HCT116 (cell line): ENCODE measurements around the gene ZNF436. TPM values are rescaled to one million over a fixed set of nuclear protein-coding genes. Genes with fewer than 3 reads are reported as not detected.

ENCODE experiments used
- ATAC-seq: fragments of 200-7000 bp; cut with Tn5 transposase; 2 replicates; pipeline ENCODE4 v1.9.1; 2020; ENCODE audit warnings: mild to moderate bottlenecking, moderate library complexity
- BruUV-seq: library from RNA; stranded (reverse); fragments of 400-500 nt; replicated peaks from 2 replicates; lab custom pipeline; 2021; lab: Mats Ljungman, UMichigan
- CTCF ChIA-PET: fragments of 300-600 bp; sonication (Branson Sonifier 250); formaldehyde crosslinking; loops from one replicate; lab custom pipeline; 2021; ENCODE audit warnings: antibody characterized with exemption; lab: Charles Lee
- POLR2A ChIA-PET: fragments of 300-600, 350-600 bp; sonication (Branson Sonifier 250); formaldehyde crosslinking; loops from one replicate; lab custom pipeline; 2021; ENCODE audit warnings: antibody characterized with exemption; lab: Charles Lee
- RAD21 ChIA-PET, 2 experiments: fragments of 300-600 bp; sonication (Branson Sonifier 250); formaldehyde crosslinking; loops; one replicate each; lab custom pipeline; 2023; ENCODE audit warnings: low total read pairs in 2 of 2; ENCODE audit not compliant: uncharacterized antibody in 2 of 2, unreplicated experiment in 2 of 2, low non-redundant PET in 1 of 2; lab: Charles Lee
- DNase-seq: peaks from one replicate; pipeline ENCODE4 v3.0.0-alpha.2; 2010; ENCODE audit warnings: low read depth, low spot score
- H2AFZ ChIP-seq: fragments of 200-600 bp; shearing (Covaris generic), sonication (generic); 2 replicates; pipeline ENCODE4 v1.6.1; 2017; ENCODE audit warnings: low read depth, mixed run types, mixed read lengths, antibody characterized with exemption, low read length; ENCODE audit not compliant: poor library complexity, severe bottlenecking
- H3K27ac ChIP-seq: 2 replicates; pipeline ENCODE4 v1.5.1; 2012; ENCODE audit warnings: low read depth, low read length
- H3K27me3 ChIP-seq: fragments of 200-600 bp; sonication (generic); 2 replicates; pipeline ENCODE4 v1.6.1; 2016; ENCODE audit warnings: mixed run types, low read length, mixed read lengths; ENCODE audit not compliant: insufficient read depth
- H3K36me3 ChIP-seq, 2 experiments: fragments of 200-500 bp in 1 of 2; fragments of 200-600 bp in 1 of 2; sonication (Bioruptor generic) in 1 of 2; sonication (generic) in 1 of 2; 2 replicates each; pipeline versions ENCODE4 v1.5.1 to v1.6.1; 2014 to 2016; ENCODE audit warnings: low read length in 2 of 2, inconsistent platforms in 1 of 2, mixed read lengths in 1 of 2, mixed run types in 1 of 2; ENCODE audit not compliant: insufficient read depth in 2 of 2, control insufficient read depth in 1 of 2
- H3K4me1 ChIP-seq, 2 experiments: fragments of 200-600 bp in 1 of 2; sonication (generic) in 1 of 2; 2 replicates each; pipeline versions ENCODE4 v1.5.1 to v1.6.1; 2012 to 2017; ENCODE audit warnings: low read length in 2 of 2, inconsistent platforms in 1 of 2, mild to moderate bottlenecking in 1 of 2, mixed read lengths in 1 of 2, mixed run types in 1 of 2, moderate library complexity in 1 of 2; ENCODE audit not compliant: insufficient read depth in 2 of 2, control insufficient read depth in 1 of 2
- H3K4me2 ChIP-seq: fragments of 200-600 bp; sonication (generic); 2 replicates; pipeline ENCODE4 v1.6.1; 2017; ENCODE audit warnings: mixed run types, low read length, mixed read lengths
- H3K4me3 ChIP-seq, 2 experiments: fragments of 200-600 bp in 1 of 2; sonication (generic) in 1 of 2; replicated peaks in 1 of 2; 2 replicates each; pipeline ENCODE4 v1.5.1; 2011 to 2016; ENCODE audit warnings: low read length in 2 of 2, control low read depth in 1 of 2, low read depth in 1 of 2, mild to moderate bottlenecking in 1 of 2, mixed read lengths in 1 of 2, mixed run types in 1 of 2
- H3K79me2 ChIP-seq: fragments of 200-600 bp; sonication (generic); 2 replicates; pipeline ENCODE4 v1.6.1; 2017; ENCODE audit warnings: mild to moderate bottlenecking, mixed run types, low read length, moderate library complexity, mixed read lengths; ENCODE audit not compliant: insufficient read depth
- H3K9ac ChIP-seq: fragments of 200-600 bp; sonication (generic); 2 replicates; pipeline ENCODE4 v1.6.1; 2016; ENCODE audit warnings: low read length, mixed read lengths
- H3K9me2 ChIP-seq: fragments of 200-600 bp; sonication (generic), shearing (Covaris generic); 2 replicates; pipeline ENCODE4 v1.6.1; 2017; ENCODE audit warnings: mixed run types, mild to moderate bottlenecking, moderate library complexity; ENCODE audit not compliant: insufficient read depth
- H3K9me3 ChIP-seq, 2 experiments: fragments of 200-500 bp in 1 of 2; fragments of 200-600 bp in 1 of 2; sonication (Bioruptor generic) in 1 of 2; sonication (generic) in 1 of 2; 2 replicates each; pipeline ENCODE4 v1.6.1; 2014 to 2017; ENCODE audit warnings: low read length in 2 of 2, mixed read lengths in 2 of 2, inconsistent platforms in 1 of 2, low read depth in 1 of 2, mild to moderate bottlenecking in 1 of 2, mixed run types in 1 of 2, moderate library complexity in 1 of 2; ENCODE audit not compliant: control insufficient read depth in 1 of 2, insufficient read depth in 1 of 2
- H4K20me1 ChIP-seq: fragments of 200-600 bp; sonication (generic), shearing (Covaris generic); 2 replicates; pipeline ENCODE4 v1.6.1; 2017; ENCODE audit warnings: mixed run types, mild to moderate bottlenecking, moderate library complexity; ENCODE audit not compliant: insufficient read depth
- EZH2 ChIP-seq: fragments of 200-600 bp; sonication (generic); IDR thresholded peaks from 2 replicates; pipeline ENCODE4 v1.6.1; 2017; ENCODE audit warnings: antibody characterized with exemption, mixed run types
- POLR2A ChIP-seq: IDR thresholded peaks from 2 replicates; pipeline ENCODE4 v1.7.0; 2011; ENCODE audit warnings: borderline replicate concordance; ENCODE audit not compliant: insufficient read depth, insufficient read length; ENCODE audit errors: extremely low read depth
- RAD21 ChIP-seq: IDR thresholded peaks from 2 replicates; pipeline ENCODE4 v1.6.1; 2012; ENCODE audit warnings: low read depth, mild to moderate bottlenecking
- TCF7L2 ChIP-seq: IDR thresholded peaks from 2 replicates; pipeline ENCODE4 v1.7.0; 2011; ENCODE audit warnings: borderline replicate concordance, inconsistent platforms; ENCODE audit not compliant: insufficient read depth, insufficient read length; ENCODE audit errors: extremely low read depth
- intact Hi-C: fragments of 100-400 bp; cut with micrococcal nuclease; formaldehyde crosslinking; loops from 2 replicates; pipeline ENCODE4 v1.10.0; 2022
- total RNA-seq: library from RNA; stranded (reverse); gene quantifications from one replicate; pipeline ENCODE4 v1.2.1, GENCODE V29; 2021; ENCODE audit not compliant: unreplicated experiment
- TF ChIP-seq, protein P1 (sequence below): IDR thresholded peaks from 2 replicates; pipeline ENCODE4 v1.6.1; 2012; ENCODE audit warnings: low read depth
- TF ChIP-seq, protein P2 (sequence below), 3 experiments: fragments of 200-600 bp in 1 of 3; sonication (generic) in 1 of 3; IDR thresholded peaks in 2 of 3; conservative IDR thresholded peaks in 1 of 3; 2 replicates each; pipeline ENCODE4 v1.5.1; 2012 to 2017; ENCODE audit warnings: low read depth in 2 of 3, low read length in 2 of 3, antibody characterized with exemption in 1 of 3, borderline replicate concordance in 1 of 3, control low read depth in 1 of 3, mild to moderate bottlenecking in 1 of 3, mixed read lengths in 1 of 3, mixed run types in 1 of 3, moderate library complexity in 1 of 3; ENCODE audit not compliant: insufficient read depth in 1 of 3

ZNF436 gene
- total RNA-seq, 1 experiment from 2014 or later = 8.1 TPM

DNA sequence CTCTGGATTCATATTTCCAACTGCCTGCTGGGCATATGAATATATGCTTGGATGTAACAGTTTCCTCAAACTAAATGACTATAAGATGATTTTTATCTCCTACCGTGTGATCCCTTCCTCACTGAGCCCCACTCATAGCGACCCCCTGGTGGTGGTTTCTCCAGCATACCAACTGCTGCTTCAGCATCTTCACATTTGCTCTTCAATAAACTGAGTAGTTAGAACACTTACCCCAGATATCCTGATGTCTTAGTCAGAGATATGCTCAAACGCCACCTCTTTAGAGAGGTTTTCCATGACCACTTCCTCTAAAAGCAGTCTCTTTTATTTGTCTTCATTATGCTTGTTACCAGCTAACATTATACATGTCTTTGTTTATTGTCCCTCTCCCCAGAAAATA lies 15.4 kb downstream of the ZNF436 start:
- CTCF ChIA-PET = no interaction called here
- H3K4me2 ChIP-seq = no peak overlapping the region

More for the DNA sequence above, 15.4 kb downstream of the ZNF436 start:
- intact Hi-C loops = no loop called here
- no peak overlapping the region for H3K9ac ChIP-seq
- no peak overlapping the region for H2AFZ ChIP-seq
- no peak for DNase-seq
- RAD21 ChIA-PET = interaction anchor here in 1 of 2 experiments (0.7 kb wide), 1 partner anchor 49 kb away, joined by 3 read pairs; no protein-coding TSS in a partner anchor
- no peak overlapping the region for H3K4me3 ChIP-seq
- H3K9me2 ChIP-seq = no peaks in the 10 kb centered on the region
- no peak for ATAC-seq
- no peaks in the 10 kb centered on the region for H3K27me3 ChIP-seq
- no peak overlapping the region for H3K27ac ChIP-seq
- peaks cover 0 to 7% of the 10 kb centered on the region in 2 experiments; a peak in 1 of 4 replicates for H3K4me1 ChIP-seq
- TF ChIP-seq, protein P1, sequence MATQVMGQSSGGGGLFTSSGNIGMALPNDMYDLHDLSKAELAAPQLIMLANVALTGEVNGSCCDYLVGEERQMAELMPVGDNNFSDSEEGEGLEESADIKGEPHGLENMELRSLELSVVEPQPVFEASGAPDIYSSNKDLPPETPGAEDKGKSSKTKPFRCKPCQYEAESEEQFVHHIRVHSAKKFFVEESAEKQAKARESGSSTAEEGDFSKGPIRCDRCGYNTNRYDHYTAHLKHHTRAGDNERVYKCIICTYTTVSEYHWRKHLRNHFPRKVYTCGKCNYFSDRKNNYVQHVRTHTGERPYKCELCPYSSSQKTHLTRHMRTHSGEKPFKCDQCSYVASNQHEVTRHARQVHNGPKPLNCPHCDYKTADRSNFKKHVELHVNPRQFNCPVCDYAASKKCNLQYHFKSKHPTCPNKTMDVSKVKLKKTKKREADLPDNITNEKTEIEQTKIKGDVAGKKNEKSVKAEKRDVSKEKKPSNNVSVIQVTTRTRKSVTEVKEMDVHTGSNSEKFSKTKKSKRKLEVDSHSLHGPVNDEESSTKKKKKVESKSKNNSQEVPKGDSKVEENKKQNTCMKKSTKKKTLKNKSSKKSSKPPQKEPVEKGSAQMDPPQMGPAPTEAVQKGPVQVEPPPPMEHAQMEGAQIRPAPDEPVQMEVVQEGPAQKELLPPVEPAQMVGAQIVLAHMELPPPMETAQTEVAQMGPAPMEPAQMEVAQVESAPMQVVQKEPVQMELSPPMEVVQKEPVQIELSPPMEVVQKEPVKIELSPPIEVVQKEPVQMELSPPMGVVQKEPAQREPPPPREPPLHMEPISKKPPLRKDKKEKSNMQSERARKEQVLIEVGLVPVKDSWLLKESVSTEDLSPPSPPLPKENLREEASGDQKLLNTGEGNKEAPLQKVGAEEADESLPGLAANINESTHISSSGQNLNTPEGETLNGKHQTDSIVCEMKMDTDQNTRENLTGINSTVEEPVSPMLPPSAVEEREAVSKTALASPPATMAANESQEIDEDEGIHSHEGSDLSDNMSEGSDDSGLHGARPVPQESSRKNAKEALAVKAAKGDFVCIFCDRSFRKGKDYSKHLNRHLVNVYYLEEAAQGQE = no peak
- TF ChIP-seq TCF7L2 = no peak
- no peak for TF ChIP-seq EZH2
- TF ChIP-seq, protein P2, sequence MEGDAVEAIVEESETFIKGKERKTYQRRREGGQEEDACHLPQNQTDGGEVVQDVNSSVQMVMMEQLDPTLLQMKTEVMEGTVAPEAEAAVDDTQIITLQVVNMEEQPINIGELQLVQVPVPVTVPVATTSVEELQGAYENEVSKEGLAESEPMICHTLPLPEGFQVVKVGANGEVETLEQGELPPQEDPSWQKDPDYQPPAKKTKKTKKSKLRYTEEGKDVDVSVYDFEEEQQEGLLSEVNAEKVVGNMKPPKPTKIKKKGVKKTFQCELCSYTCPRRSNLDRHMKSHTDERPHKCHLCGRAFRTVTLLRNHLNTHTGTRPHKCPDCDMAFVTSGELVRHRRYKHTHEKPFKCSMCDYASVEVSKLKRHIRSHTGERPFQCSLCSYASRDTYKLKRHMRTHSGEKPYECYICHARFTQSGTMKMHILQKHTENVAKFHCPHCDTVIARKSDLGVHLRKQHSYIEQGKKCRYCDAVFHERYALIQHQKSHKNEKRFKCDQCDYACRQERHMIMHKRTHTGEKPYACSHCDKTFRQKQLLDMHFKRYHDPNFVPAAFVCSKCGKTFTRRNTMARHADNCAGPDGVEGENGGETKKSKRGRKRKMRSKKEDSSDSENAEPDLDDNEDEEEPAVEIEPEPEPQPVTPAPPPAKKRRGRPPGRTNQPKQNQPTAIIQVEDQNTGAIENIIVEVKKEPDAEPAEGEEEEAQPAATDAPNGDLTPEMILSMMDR (IDR thresholded peaks at IDR 0.05 in 2 of 3, conservative IDR thresholded peaks at IDR 0.05 in 1 of 3; ENCODE audit: borderline replicate concordance in 1 of 3, insufficient read depth in 1 of 3, low read depth in 2 of 3, low read length in 2 of 3) = peak in 2 of 3 experiments; percentile 20 to 33; a peak in 1 of 6 replicates
- TF ChIP-seq POLR2A = no peak
- no peak for TF ChIP-seq RAD21
- no peaks in the 10 kb centered on the region for H3K36me3 ChIP-seq
- BruUV-seq = no TSS peak
- no peaks in the 10 kb centered on the region; a peak in 1 of 4 replicates for H3K9me3 ChIP-seq
- POLR2A ChIA-PET = no interaction called here
- no peaks in the 10 kb centered on the region for H4K20me1 ChIP-seq
- H3K79me2 ChIP-seq = no peaks in the 10 kb centered on the region
